Measurements from ENCODE around the gene TIPIN. TPM values are rescaled to one million over a fixed set of nuclear protein-coding genes. Genes with fewer than 3 reads are reported as not detected.

The TIPIN gene
- total and polyA plus RNA-seq, 2 of the 8 experiments (the other 6 are each of a cell fraction or from before 2014, with no cell fraction given), result 8.5 to 24.7 TPM

DNA sequence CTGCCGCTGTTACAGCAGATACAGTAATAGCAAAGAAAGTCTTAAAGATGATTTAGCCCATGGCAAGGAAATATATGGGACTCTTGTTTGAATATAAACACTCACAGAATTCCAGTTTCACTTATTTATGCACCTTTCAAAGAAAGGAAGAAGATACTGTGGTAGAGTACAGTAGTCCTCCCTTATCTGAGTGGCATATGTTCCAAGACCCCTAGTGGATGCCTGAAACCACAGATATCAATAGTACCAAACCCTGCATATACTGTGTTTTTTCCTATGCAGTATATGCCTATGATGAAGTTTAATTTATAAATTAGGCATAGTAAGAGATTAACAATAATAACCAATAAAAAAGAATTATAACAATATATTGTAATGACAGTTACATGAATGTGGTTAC is 38.4 kb upstream of the TIPIN start:
- H2BK5ac ChIP-seq (ENCODE audit: low read depth, low read length), result no peak overlapping the region
- H4K91ac ChIP-seq (replicated peaks; ENCODE audit: insufficient read length, low read length), result no peak overlapping the region
- H3K4me3 ChIP-seq (ENCODE audit: extremely low read depth in 1 of 4, insufficient read depth in 2 of 4, low read depth in 3 of 4, low read length in 4 of 4), result no peak overlapping the region
- H2AFZ ChIP-seq (ENCODE audit: low read length), result no peak overlapping the region
- H3K79me1 ChIP-seq (ENCODE audit: low read depth, low read length), result peaks cover 23% of the 10 kb centered on the region
- H2BK15ac ChIP-seq (ENCODE audit: low read length), result no peak overlapping the region
- DNase-seq (ENCODE audit: low read depth in 1 of 2, low spot score in 2 of 2), result no peak
- H3K4me2 ChIP-seq (ENCODE audit: insufficient read depth in 1 of 2, low read depth in 2 of 2, low read length in 2 of 2), result no peak overlapping the region
- H3K27ac ChIP-seq (ENCODE audit: low read depth, low read length), result no peak overlapping the region
- no peak overlapping the region for H2BK12ac ChIP-seq (ENCODE audit: low read depth, low read length)
- H3K56ac ChIP-seq (replicated peaks; ENCODE audit: insufficient read length, low read depth, low read length), result no peak overlapping the region
- H2BK120ac ChIP-seq (replicated peaks; ENCODE audit: low read depth, low read length), result no peak overlapping the region
- H3K4ac ChIP-seq (replicated peaks; ENCODE audit: insufficient read length, low read depth, low read length), result no peak overlapping the region
- H3K36me3 ChIP-seq (ENCODE audit: control insufficient read depth in 2 of 4, insufficient read depth in 4 of 4, low read length in 3 of 4), result peaks cover 0 to 8% (median 0%) of the 10 kb centered on the region in 4 experiments; a peak in 2 of 8 replicates
- H4K8ac ChIP-seq (ENCODE audit: extremely low read depth, insufficient read depth, low read length), result no peak overlapping the region
- no peak overlapping the region for H4K5ac ChIP-seq (ENCODE audit: insufficient read length, low read depth, low read length)
- no peak overlapping the region for H2BK20ac ChIP-seq (ENCODE audit: low read length)
- no peak overlapping the region for H2AK5ac ChIP-seq (ENCODE audit: low read depth, low read length)
- no peak overlapping the region for H3K14ac ChIP-seq (ENCODE audit: insufficient read length)
- no peak overlapping the region for H3K18ac ChIP-seq (ENCODE audit: extremely low read depth, low read length)
- no peaks in the 10 kb centered on the region for H3K23me2 ChIP-seq (ENCODE audit: low read depth, low read length)
- ChIA-PET POLR2A (ENCODE audit: partially characterized antibody) (interaction anchor here (2.2 to 2.4 kb wide), 2 partner anchors 16 to 104 kb away, joined by 8 to 10 read pairs; partner anchors contain the start of gene SNAPC5), CTCF (ENCODE audit: partially characterized antibody) (interaction anchor here (1.0 to 3.4 kb wide), 3 partner anchors 9 to 38 kb away, joined by 3 to 19 read pairs (median 3); no protein-coding TSS in a partner anchor)
- no peaks in the 10 kb centered on the region for H3K27me3 ChIP-seq (replicated peaks in 1 of 4; ENCODE audit: control insufficient read depth in 3 of 4, extremely low read depth in 1 of 4, insufficient read depth in 3 of 4, low read length in 3 of 4)
- no peaks in the 10 kb centered on the region for H3K9me3 ChIP-seq (ENCODE audit: insufficient read depth in 2 of 2, low read depth in 1 of 2, low read length in 1 of 2)
- FAIRE-seq, result no peak
- peaks cover 25 to 91% of the 10 kb centered on the region in 2 experiments for H3K79me2 ChIP-seq (ENCODE audit: control insufficient read depth in 1 of 2, insufficient read depth in 2 of 2, low read length in 2 of 2)
- peaks cover 3 to 5% of the 10 kb centered on the region in 2 experiments for H4K20me1 ChIP-seq (replicated peaks in 1 of 2; ENCODE audit: control insufficient read depth in 1 of 2, insufficient read depth in 2 of 2, low read length in 2 of 2)
- no peak overlapping the region for H3K9ac ChIP-seq (replicated peaks in 1 of 4; ENCODE audit: extremely low read depth in 1 of 4, low read depth in 3 of 4, low read length in 3 of 4)
- WGBS, 2 experiments (ENCODE audit: extremely low coverage in 1 of 2, insufficient coverage in 1 of 2, insufficient read length in 1 of 2, insufficient replicate concordance in 2 of 2, low coverage in 1 of 2, low lambda C conversion rate in 2 of 2, missing lambda C conversion rate in 1 of 2), result 67% methylated on average over 1 of the region's 1 CpG; no CpG with 5 or more reads in 1 of the 2 experiments
- no peak overlapping the region for H3K23ac ChIP-seq (ENCODE audit: insufficient read length)
- H3K4me1 ChIP-seq (replicated peaks in 1 of 4; ENCODE audit: control insufficient read depth in 3 of 4, insufficient read depth in 4 of 4, low read length in 3 of 4), result no peaks in the 10 kb centered on the region
- no peak for TF ChIP-seq SIX5 (IDR thresholded peaks at IDR 0.05; ENCODE audit: low read depth, low read length)
- no peak for TF ChIP-seq CBX8 (IDR thresholded peaks at IDR 0.05; ENCODE audit: borderline replicate concordance, low read depth, low read length)
- TF ChIP-seq TBP (IDR thresholded peaks at IDR 0.05; ENCODE audit: low read depth, low read length), result no peak
- no peak for TF ChIP-seq MAFK (IDR thresholded peaks at IDR 0.05; ENCODE audit: low read depth, low read length)
- TF ChIP-seq NRF1 (IDR thresholded peaks at IDR 0.05; ENCODE audit: low read depth, low read length), result no peak
- TF ChIP-seq TEAD4 (IDR thresholded peaks at IDR 0.05; ENCODE audit: low read depth, low read length), result no peak
- TF ChIP-seq NANOG (IDR thresholded peaks at IDR 0.05; ENCODE audit: insufficient read depth, low read depth, low read length, poor library complexity, severe bottlenecking), result no peak
- no peak for TF ChIP-seq FOSL1 (IDR thresholded peaks at IDR 0.05; ENCODE audit: insufficient read depth, low read depth, low read length)
- no peak for TF ChIP-seq RNF2 (IDR thresholded peaks at IDR 0.05; ENCODE audit: borderline replicate concordance, low read depth, low read length, missing control alignments, poor library complexity, severe bottlenecking)
- no peak for TF ChIP-seq GABPA (IDR thresholded peaks at IDR 0.05; ENCODE audit: borderline replicate concordance, insufficient read depth, low read length)
- TF ChIP-seq EP300 (IDR thresholded peaks at IDR 0.05; ENCODE audit: borderline replicate concordance in 1 of 2, low read depth in 2 of 2, low read length in 2 of 2), result no peak
- no peak for TF ChIP-seq BACH1 (IDR thresholded peaks at IDR 0.05; ENCODE audit: low read length)
- no peak for TF ChIP-seq SP2 (IDR thresholded peaks at IDR 0.05; ENCODE audit: low read length)
- TF ChIP-seq HDAC2 (IDR thresholded peaks at IDR 0.05; ENCODE audit: borderline replicate concordance in 1 of 2, low read depth in 2 of 2, low read length in 2 of 2), result no peak
